NCI-H146 treated with DMSO at 0.1 percent for 48 hours (cell line): Measurements from ENCODE around the gene DGKH.
"Not testable (repeated sequence)": the region's sequence is repeated elsewhere in the genome, so short reads cannot be mapped to it uniquely, and the experiment has no call there.

Experiments
- DNase-seq: peaks from one replicate; lab custom pipeline; 2025; ENCODE audit not compliant: unreplicated experiment; lab: John Stamatoyannopoulos, UW

DGKH gene

DNA sequence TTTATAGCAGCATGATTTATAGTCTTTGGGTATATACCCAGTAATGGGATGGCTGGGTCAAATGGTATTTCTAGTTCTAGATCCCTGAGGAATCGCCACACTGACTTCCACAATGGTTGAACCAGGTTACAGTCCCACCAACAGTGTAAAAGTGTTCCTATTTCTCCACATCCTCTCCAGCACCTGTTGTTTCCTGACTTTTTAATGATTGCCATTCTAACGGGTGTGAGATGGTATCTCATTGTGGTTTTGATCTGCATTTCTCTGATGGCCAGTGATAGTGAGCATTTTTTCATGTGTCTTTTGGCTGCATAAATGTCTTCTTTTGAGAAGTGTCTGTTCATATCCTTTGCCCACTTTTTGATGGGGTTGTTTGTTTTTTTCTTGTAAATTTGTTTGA is 114.9 kb downstream of the DGKH start:
- DNase-seq, result not testable (repeated sequence)

GRCh38 chr13:42163910-42164309 is 115.5 kb downstream of the DGKH start:
- DNase-seq, result not testable (repeated sequence)

DNA sequence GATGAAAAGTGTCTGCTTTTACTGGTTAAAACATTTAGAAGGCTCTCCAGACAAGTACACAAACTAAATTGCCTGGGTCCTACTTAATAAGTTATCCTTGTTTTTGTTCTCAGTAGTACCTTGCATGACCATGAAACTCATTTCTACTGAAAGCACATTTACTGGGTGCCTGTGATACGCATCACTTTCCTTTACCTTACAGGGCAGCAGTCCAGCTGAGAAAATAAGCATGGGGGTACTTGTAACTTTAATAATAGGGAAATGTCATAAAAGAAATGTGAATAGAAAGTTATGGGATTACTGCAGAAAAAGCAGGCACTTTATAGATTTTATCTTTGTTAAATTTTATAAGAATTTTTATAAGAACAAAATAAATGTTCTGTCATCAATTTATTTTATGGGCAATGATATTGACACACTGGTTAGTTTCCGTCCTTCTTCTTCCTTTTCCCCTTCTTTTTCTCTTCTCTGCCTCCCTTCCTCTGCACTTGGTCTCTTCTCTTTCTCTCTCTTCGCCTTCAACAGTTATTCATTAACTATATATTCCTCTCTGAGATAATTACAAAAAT is 116.2 kb downstream of the DGKH start:
- DNase-seq, result no peak

DNA sequence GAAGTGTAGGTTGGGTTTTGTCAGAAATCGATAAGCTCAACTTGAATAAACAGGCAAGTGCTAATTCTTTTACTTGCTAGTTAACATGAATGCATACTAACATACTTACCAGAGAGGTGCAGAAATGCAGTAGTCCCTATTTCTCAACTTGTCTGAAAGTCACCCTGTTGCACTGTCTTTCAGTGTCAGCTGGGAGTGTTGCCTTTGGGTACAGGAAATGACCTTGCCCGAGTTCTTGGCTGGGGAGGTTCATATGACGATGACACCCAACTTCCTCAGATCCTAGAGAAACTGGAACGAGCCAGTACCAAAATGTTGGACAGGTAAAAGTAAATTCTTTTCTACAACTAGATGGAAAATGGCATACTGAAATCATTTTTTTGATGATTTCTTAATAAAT is 120.0 kb downstream of the DGKH start:
- no peak for DNase-seq

- peak; percentile 60 for DNase-seq
Measured at GRCh38 chr13:42170029-42170428, 121.6 kb downstream of the DGKH start.

- DNase-seq, result no peak
Measured at GRCh38 chr13:42173789-42174343, 125.4 kb downstream of the DGKH start.

DNA sequence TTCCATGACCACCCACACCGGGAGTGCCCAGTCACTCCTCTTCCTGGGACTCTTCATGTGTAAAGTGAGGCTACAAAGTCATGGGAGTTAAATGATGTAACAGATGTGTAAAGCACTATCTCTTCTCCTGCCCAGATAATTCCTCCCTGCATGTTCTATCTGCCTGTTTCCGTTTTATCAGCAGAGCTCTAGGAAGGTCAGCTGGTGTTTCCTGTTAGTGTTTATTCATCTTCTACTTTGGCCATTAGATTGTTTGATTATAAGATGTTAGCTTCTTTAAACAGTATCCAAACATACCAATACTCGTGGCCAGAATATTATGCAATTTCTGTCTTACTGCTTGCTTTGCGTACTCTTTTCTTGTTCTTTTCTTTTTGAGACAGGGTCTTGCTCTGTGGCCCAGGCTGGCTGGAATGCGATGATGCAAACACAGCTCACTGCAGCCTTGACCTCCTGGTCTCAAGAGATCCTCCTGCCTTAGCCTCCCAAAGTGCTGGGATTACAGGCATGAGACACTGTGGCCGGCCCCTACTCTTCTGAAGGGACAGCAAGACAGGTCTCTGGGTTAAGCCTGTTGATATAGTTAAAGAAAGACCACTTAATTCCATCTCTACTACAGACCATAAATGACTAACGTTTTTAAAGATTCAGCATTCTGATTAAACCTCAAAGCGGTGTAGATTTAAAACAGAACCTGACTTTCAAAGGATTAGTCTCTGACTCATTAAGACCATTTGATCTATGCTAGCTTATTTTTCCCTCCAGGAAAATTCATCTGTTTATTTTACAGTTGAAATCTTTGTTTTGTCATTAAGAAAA is 126.1 kb downstream of the DGKH start:
- DNase-seq, result no peak

GRCh38 chr13:42176294-42176693 is 127.8 kb downstream of the DGKH start:
- DNase-seq, result no peak

DNA sequence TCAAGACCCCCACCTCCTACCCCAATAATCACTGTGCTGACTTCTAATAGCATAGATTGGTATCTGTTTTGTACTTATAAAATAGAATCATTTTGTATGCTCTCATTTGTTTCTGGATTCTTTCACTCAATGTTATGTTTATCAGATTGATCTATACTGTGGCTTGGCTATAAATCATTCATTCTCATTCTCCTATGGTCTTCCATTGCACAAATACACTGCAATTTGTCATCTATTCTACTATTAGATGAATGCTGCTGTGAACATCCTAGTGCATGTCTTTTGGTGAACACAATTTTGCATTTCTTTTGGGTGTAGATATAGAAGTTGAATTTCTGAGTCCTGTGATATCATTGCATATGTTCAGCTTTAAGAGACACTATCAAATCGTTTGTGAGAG is 128.7 kb downstream of the DGKH start:
- DNase-seq, result no peak

GRCh38 chr13:42181381-42181953 is 133.0 kb downstream of the DGKH start:
- no peak for DNase-seq

DNA sequence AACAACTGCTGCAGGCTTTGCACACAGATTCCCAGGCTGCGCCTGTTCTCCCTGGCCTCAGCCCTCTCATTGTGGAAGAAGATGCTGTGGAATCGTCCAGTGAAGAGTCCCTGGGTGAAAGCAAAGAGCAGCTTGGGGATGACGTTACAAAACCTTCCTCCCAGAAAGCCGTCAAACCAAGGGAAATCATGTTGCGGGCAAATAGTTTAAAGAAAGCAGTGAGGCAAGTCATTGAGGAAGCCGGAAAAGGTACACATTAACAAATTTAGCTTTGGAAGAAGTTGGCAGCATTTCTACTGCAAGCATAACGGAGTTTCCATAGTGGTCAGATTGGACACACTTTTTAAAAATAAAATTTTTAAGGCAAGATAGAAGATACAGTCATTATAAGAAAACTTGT is 140.6 kb downstream of the DGKH start:
- DNase-seq, result no peak

DNA sequence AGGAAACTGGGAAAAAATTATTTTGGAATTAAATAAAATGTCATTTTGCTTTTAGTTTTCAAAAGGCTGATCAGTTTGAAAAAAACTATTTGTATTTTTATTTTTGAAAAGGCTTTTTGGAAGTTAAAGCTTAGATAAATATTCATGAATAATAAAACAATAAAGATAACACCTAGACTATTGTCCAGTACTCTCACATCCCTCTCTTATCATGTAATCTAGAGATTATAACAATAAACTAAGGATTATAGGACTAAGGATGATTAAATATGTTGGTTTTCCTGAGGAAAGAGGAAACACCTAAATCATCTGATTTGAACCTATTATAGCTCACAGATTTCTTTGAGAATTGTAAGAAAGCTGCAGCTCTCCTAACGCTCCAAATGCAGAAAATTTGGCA is 142.1 kb downstream of the DGKH start:
- DNase-seq, result no peak

GRCh38 chr13:42211704-42212464 is 163.4 kb downstream of the DGKH start:
- peak; percentile 49 for DNase-seq

DNA sequence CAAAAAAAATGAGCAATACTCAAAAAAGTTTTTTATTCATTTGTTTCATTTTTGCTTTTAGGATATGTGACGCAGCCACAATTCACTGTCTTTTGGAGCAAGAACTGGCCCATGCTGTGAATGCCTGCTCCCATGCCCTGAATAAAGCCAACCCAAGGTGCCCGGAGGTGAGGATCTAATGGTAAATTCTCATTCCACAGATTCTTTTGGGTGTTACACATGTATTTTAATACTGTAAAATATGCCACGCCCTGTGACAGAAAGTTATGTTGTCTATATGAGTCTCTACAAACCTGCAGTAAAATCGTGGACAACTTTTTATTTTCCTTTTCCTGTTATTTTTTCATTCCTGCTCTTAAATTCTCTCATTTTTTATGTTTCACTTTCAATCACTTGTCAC is 166.0 kb downstream of the DGKH start:
- DNase-seq, result no peak

GRCh38 chr13:42215578-42216421 is 167.4 kb downstream of the DGKH start:
- peak; percentile 13 for DNase-seq

DNA sequence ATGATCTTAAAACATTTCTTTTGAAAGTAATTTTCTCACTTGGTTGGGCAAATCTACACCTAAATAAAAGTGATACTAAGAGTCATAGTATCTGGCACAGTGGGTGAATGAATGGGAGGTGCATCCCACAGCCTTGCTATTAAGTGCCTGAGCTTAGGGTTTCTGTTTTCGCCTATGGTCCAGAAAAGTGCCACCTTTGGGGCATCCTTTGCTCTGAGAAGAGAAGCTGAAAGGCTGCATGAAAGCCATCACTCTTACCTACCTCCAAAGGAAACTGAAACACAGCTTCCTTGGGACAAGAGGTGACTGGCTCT is 167.9 kb downstream of the DGKH start:
- DNase-seq, result no peak

GRCh38 chr13:42218576-42218975 is 170.1 kb downstream of the DGKH start:
- no peak for DNase-seq

DNA sequence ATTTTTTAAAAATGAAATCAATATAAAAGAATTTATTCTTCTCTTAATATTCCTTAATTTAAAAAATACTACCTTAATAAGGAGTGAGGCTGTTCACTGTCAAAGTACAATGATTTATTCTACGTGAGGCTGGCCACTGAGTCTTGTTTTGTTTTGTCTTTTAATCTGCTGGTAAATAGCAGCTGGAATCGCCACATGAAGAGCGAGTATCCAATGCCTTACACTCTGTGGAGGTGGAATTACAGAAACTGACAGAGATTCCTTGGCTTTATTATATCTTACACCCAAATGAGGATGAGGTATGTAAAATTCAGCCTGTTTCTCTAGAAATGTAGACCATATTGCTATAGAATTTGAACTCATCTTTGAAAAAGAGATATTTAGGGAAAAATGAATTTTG is 170.6 kb downstream of the DGKH start:
- no peak for DNase-seq

- DNase-seq, result no peak
Measured at GRCh38 chr13:42219876-42220275, 171.4 kb downstream of the DGKH start.

DNA sequence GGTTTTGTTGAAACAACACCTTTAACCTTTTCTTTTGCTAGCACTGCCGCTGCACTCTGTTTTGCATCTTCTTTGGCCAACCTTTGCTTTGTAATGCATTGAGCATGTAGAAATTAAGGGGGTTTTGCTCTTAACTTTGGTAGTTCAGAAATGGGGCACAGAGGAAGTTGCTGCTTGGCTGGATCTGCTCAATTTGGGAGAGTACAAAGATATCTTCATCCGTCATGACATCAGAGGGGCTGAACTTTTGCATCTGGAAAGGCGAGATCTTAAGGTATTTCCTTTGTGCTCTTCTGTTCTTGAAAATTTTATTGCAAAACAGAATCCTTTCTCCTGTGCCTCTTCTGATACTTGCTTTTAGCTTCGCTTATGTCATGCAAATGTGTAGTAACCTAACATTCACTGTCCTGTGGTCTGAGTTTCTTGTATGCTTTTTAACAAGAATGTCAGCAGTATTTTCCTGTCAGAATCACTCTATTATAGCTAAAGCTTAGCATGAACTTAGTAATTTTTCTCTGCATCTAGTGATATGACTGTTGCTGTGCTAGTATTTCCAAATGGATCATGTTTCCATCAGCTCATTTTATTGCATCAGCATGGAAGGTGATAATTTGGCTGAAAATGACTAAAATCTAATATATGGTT is 172.8 kb downstream of the DGKH start:
- no peak for DNase-seq
